HepG2 (cell line): ENCODE results near the gene LAG3. TPM values are rescaled to one million over a fixed set of nuclear protein-coding genes. Genes with fewer than 3 reads are reported as not detected.
A peak's percentile ranks its signal among the peaks of the same experiment; 100 is the strongest.

Experiments used
- ARID4A ChIP-seq: sonication (generic); formaldehyde crosslinking; IDR thresholded peaks from 2 replicates; pipeline ENCODE4 v1.5.0; 2020; ENCODE audit warnings: mild to moderate bottlenecking, missing genetic modification reagents, borderline replicate concordance
- BHLHE40 ChIP-seq: IDR thresholded peaks from 2 replicates; pipeline ENCODE4 v1.6.1; 2011; ENCODE audit warnings: low read length, improper control_type of control experiment
- CEBPZ ChIP-seq: IDR thresholded peaks from 2 replicates; pipeline ENCODE4 v1.6.1; 2012; ENCODE audit warnings: low read length, improper control_type of control experiment
- EHMT2 ChIP-seq: fragments of 200-600 bp; sonication (generic); IDR thresholded peaks from 2 replicates; pipeline ENCODE4 v1.7.0; 2017; ENCODE audit warnings: antibody characterized with exemption, low read depth, low read length, borderline replicate concordance
- GMEB1 ChIP-seq: sonication (generic); formaldehyde crosslinking; IDR thresholded peaks from 2 replicates; pipeline ENCODE4 v1.5.1; 2020; ENCODE audit warnings: missing genetic modification reagents, mild to moderate bottlenecking, borderline replicate concordance
- MAFK ChIP-seq, 2 experiments: IDR thresholded peaks in 1 of 2; conservative IDR thresholded peaks in 1 of 2; 2 replicates each; pipeline ENCODE4 v1.6.1; 2011; ENCODE audit warnings: improper control_type of control experiment in 2 of 2, low read length in 2 of 2
- RELA ChIP-seq: sonication (generic); formaldehyde crosslinking; IDR thresholded peaks from 2 replicates; pipeline ENCODE4 v1.4.0; 2020; ENCODE audit warnings: missing genetic modification reagents
- SOX5 ChIP-seq: IDR thresholded peaks from 2 replicates; pipeline ENCODE4 v1.6.1; 2016; ENCODE audit warnings: borderline replicate concordance
- TCF12 ChIP-seq, 2 experiments: fragments of 450-650 bp in 1 of 2; sonication (generic) in 1 of 2; formaldehyde crosslinking in 1 of 2; IDR thresholded peaks; 2 replicates each; pipeline versions ENCODE4 v1.6.1 to v1.8.0; 2017 to 2022; ENCODE audit warnings: antibody characterized with exemption in 1 of 2, mild to moderate bottlenecking in 1 of 2, missing genetic modification reagents in 1 of 2, moderate library complexity in 1 of 2
- XRCC5 ChIP-seq: fragments of 200-400 bp; formaldehyde crosslinking; optimal IDR thresholded peaks from 2 replicates; pipeline ENCODE3; 2017; ENCODE audit warnings: mild to moderate bottlenecking, low read length
- ZNF30 ChIP-seq: sonication (generic); formaldehyde crosslinking; IDR thresholded peaks from 2 replicates; pipeline ENCODE4 v1.5.0; 2020; ENCODE audit warnings: mild to moderate bottlenecking, missing genetic modification reagents
- ZNF615 ChIP-seq: sonication (generic); formaldehyde crosslinking; IDR thresholded peaks from 2 replicates; pipeline ENCODE4 v1.5.0; 2020; ENCODE audit warnings: mild to moderate bottlenecking, missing genetic modification reagents, borderline replicate concordance
- ZNF7 ChIP-seq: IDR thresholded peaks from 2 replicates; pipeline ENCODE4 v1.6.1; 2016; ENCODE audit warnings: missing biosample characterization, missing genetic modification reagents
- ZNF710 ChIP-seq: sonication (generic); formaldehyde crosslinking; IDR thresholded peaks from 2 replicates; pipeline ENCODE4 v1.5.0; 2020; ENCODE audit warnings: mild to moderate bottlenecking, missing genetic modification reagents, borderline replicate concordance
- ZNF772 ChIP-seq: sonication (generic); formaldehyde crosslinking; IDR thresholded peaks from 2 replicates; pipeline ENCODE4 v1.5.0; 2020; ENCODE audit warnings: mild to moderate bottlenecking, missing genetic modification reagents
- ZNF891 ChIP-seq: sonication (generic); formaldehyde crosslinking; IDR thresholded peaks from 2 replicates; pipeline ENCODE4 v1.5.0; 2020; ENCODE audit warnings: mild to moderate bottlenecking, missing genetic modification reagents
- ZSCAN20 ChIP-seq: sonication (generic); formaldehyde crosslinking; IDR thresholded peaks from 2 replicates; pipeline ENCODE4 v1.4.0; 2020; ENCODE audit warnings: missing genetic modification reagents, mild to moderate bottlenecking, borderline replicate concordance
- polyA plus RNA-seq, 8 experiments: library from polyadenylated mRNA; depleted of rRNA in 3 of 8; stranded (reverse) in 7 of 8; unstranded in 1 of 8; fragments of >200 nt; fragmentation: Illumina TruSeq in 4 of 8; extraction: Trizol in 4 of 8; gene quantifications; 2 replicates each; pipeline versions ENCODE4 v1.2.1 to v1.2.3, GENCODE V29; 2011 to 2016; ENCODE audit warnings: low read depth in 4 of 8, missing spikeins in 1 of 8, mixed read lengths in 1 of 8; ENCODE audit not compliant: insufficient read depth in 1 of 8
- total RNA-seq, 5 experiments: library from RNA; depleted of rRNA; stranded (reverse); fragments of >200 nt; fragmentation: Illumina TruSeq; extraction: Trizol; gene quantifications; 2 replicates each; pipeline ENCODE4 v1.2.3, GENCODE V29; 2016; ENCODE audit warnings: low read depth in 1 of 5

LAG3 gene
- total and polyA plus RNA-seq, 2 of the 13 experiments (the other 11 are each of a cell fraction or from before 2014, with no cell fraction given): 0.11 to 0.26 TPM

- TF ChIP-seq SOX5 (CRISPR knock-in tag): 0 out of 2 replicates have a peak, but pooled peaks have one; percentile 11
- TF ChIP-seq ZNF615: no peak
- no peak for TF ChIP-seq MAFK (conservative IDR thresholded peaks at IDR 0.05 in 1 of 2, IDR thresholded peaks at IDR 0.05 in 1 of 2; ENCODE audit: low read length in 2 of 2)
- 0 out of 2 replicates have a peak, but pooled peaks have one; percentile 11 for TF ChIP-seq BHLHE40
- TF ChIP-seq TCF12 (IDR thresholded peaks at IDR 0.05): no peak
- no peak for TF ChIP-seq TCF12 (CRISPR knock-in tag; IDR thresholded peaks at IDR 0.05)
- no peak for TF ChIP-seq ZNF30 (CRISPR knock-in tag)
- no peak for TF ChIP-seq GMEB1
- TF ChIP-seq ZNF7: no peak
- TF ChIP-seq ZSCAN20 (CRISPR knock-in tag): no peak
- peak; percentile 91 for TF ChIP-seq XRCC5
- no peak for TF ChIP-seq EHMT2
- TF ChIP-seq CEBPZ: no peak
- no peak for TF ChIP-seq RELA (CRISPR knock-in tag)
- 0 out of 2 replicates have a peak, but pooled peaks have one; percentile 70 for TF ChIP-seq ZNF772
- no peak for TF ChIP-seq ZNF710 (CRISPR knock-in tag)
- no peak for TF ChIP-seq ZNF891
- peak; percentile 21; the same call in 1 of the 2 replicates for TF ChIP-seq ARID4A (CRISPR knock-in tag)
Measured at GRCh38 chr12:6825398-6826124, 53.2 kb downstream of the LAG3 start (continued).
